Fibroblast of lung (primary cell): ENCODE data around the gene RPAIN.

Source experiments
- EZH2 ChIP-seq: IDR thresholded peaks from 2 replicates; pipeline ENCODE4 v1.5.1; 2012; ENCODE audit warnings: low read length, control low read depth, mild to moderate bottlenecking; ENCODE audit errors: missing control alignments
- TF ChIP-seq, protein P1 (sequence below), 2 donors: IDR thresholded peaks in 1 of 2; conservative IDR thresholded peaks in 1 of 2; 1 replicate in 1 of 2; 2 replicates in 1 of 2; pipeline ENCODE4 v1.5.1; 2011 to 2012; ENCODE audit warnings: low read length in 2 of 2, control low read depth in 1 of 2, inconsistent platforms in 1 of 2, low read depth in 1 of 2, mild to moderate bottlenecking in 1 of 2

DNA sequence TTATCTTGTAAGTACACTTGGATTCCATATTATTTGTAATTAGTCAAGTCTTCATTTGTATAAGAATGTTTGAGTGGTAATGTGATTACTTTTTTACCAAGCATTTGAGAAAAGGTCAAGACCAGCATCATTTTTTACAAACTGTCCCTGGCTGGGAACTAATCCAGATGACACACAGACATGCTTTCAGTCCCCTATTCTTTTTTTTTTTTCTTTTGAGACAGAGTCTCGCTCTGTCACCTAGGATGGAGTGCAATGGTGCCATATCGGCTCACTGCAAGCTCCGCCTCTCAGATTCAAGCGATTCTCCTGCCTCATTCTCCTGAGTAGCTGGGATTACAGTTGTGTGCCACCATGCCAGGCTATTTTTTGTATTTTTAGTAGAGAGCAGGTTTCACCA, 61.5 kb downstream of the RPAIN start:
- TF ChIP-seq, protein P1, sequence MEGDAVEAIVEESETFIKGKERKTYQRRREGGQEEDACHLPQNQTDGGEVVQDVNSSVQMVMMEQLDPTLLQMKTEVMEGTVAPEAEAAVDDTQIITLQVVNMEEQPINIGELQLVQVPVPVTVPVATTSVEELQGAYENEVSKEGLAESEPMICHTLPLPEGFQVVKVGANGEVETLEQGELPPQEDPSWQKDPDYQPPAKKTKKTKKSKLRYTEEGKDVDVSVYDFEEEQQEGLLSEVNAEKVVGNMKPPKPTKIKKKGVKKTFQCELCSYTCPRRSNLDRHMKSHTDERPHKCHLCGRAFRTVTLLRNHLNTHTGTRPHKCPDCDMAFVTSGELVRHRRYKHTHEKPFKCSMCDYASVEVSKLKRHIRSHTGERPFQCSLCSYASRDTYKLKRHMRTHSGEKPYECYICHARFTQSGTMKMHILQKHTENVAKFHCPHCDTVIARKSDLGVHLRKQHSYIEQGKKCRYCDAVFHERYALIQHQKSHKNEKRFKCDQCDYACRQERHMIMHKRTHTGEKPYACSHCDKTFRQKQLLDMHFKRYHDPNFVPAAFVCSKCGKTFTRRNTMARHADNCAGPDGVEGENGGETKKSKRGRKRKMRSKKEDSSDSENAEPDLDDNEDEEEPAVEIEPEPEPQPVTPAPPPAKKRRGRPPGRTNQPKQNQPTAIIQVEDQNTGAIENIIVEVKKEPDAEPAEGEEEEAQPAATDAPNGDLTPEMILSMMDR (conservative IDR thresholded peaks at IDR 0.05 in 1 of 2, IDR thresholded peaks at IDR 0.05 in 1 of 2; ENCODE audit: low read depth in 1 of 2, low read length in 2 of 2) = no peak
- no peak for TF ChIP-seq EZH2
